Ectodermal cell (in vitro differentiated cells): ENCODE measurements around the gene IWS1.
"Not testable (repeated sequence)": the region's sequence is repeated elsewhere in the genome, so short reads cannot be mapped to it uniquely, and the experiment has no call there.

Source experiments
- H3K27ac ChIP-seq: 2 replicates; pipeline ENCODE4 v1.7.0; 2013; ENCODE audit warnings: mild to moderate bottlenecking, low read depth, low read length; ENCODE audit not compliant: insufficient read depth, poor library complexity, severe bottlenecking
- H3K27me3 ChIP-seq: 2 replicates; pipeline ENCODE4 v1.7.0; 2013; ENCODE audit warnings: mild to moderate bottlenecking, low read length; ENCODE audit not compliant: insufficient read depth, control insufficient read depth, poor library complexity, severe bottlenecking
- H3K36me3 ChIP-seq: one replicate; pipeline ENCODE4 v1.7.0; 2013; ENCODE audit warnings: low read length; ENCODE audit not compliant: control insufficient read depth, insufficient read depth
- H3K4me1 ChIP-seq: one replicate; pipeline ENCODE4 v1.7.0; 2013; ENCODE audit warnings: low read length; ENCODE audit not compliant: control insufficient read depth, insufficient read depth
- H3K4me3 ChIP-seq: 2 replicates; pipeline ENCODE4 v1.7.0; 2013; ENCODE audit warnings: low read depth, low read length, control low read depth; ENCODE audit not compliant: insufficient read depth
- H3K9me3 ChIP-seq: 2 replicates; pipeline ENCODE4 v1.7.0; 2013; ENCODE audit warnings: mild to moderate bottlenecking, low read length, moderate library complexity; ENCODE audit not compliant: control insufficient read depth
- WGBS, 2 experiments: methylation state at CpG; one replicate each; pipeline ENCODE4 v1.1.7; 2013; ENCODE audit warnings: missing lambda C conversion rate in 2 of 2; 5-methylcytosine and 5-hydroxymethylcytosine counted together

IWS1 gene

GRCh38 chr2:127463155-127463991 is 62.9 kb downstream of the IWS1 start:
- 50 to 58% methylated on average over 17 to 19 of the region's 19 CpGs for WGBS, 2 experiments
- Histone ChIP-seq H3K27ac (no peak overlapping the region), H3K9me3 (no peaks in the 10 kb centered on the region), H3K4me1 (peaks cover 7% of the 10 kb centered on the region), H3K4me3 (no peak overlapping the region), H3K27me3 (no peaks in the 10 kb centered on the region), H3K36me3 (no peaks in the 10 kb centered on the region)

- Histone ChIP-seq H3K4me1 (peaks cover 7% of the 10 kb centered on the region), H3K9me3 (no peaks in the 10 kb centered on the region), H3K27ac (no peak overlapping the region), H3K4me3 (no peak overlapping the region), H3K27me3 (no peaks in the 10 kb centered on the region), H3K36me3 (no peaks in the 10 kb centered on the region)
- WGBS, 2 experiments: 88 to 94% methylated on average over 3 of the region's 3 CpGs
Measured at GRCh38 chr2:127462461-127462860, 63.8 kb downstream of the IWS1 start.

GRCh38 chr2:127456960-127457359 is 69.3 kb downstream of the IWS1 start:
- H3K4me3 ChIP-seq: no peak overlapping the region
- no peaks in the 10 kb centered on the region for H3K9me3 ChIP-seq
- no peaks in the 10 kb centered on the region for H3K27me3 ChIP-seq
- WGBS, 2 experiments: 89 to 92% methylated on average over 12 of the region's 12 CpGs
- no peaks in the 10 kb centered on the region for H3K36me3 ChIP-seq
- peaks cover 20% of the 10 kb centered on the region for H3K4me1 ChIP-seq
- H3K27ac ChIP-seq: no peak overlapping the region

- Histone ChIP-seq H3K4me3 (no peak overlapping the region), H3K4me1 (peaks cover 24% of the 10 kb centered on the region), H3K27me3 (no peaks in the 10 kb centered on the region), H3K9me3 (no peaks in the 10 kb centered on the region), H3K27ac (peak overlapping the region; percentile 1), H3K36me3 (no peaks in the 10 kb centered on the region)
- WGBS, 2 experiments: 34 to 38% methylated on average over 13 of the region's 13 CpGs
Measured at GRCh38 chr2:127455566-127456493, 70.5 kb downstream of the IWS1 start.

- Histone ChIP-seq H3K9me3 (no peaks in the 10 kb centered on the region), H3K4me3 (no peak overlapping the region)
- WGBS, 2 experiments: 91 to 92% methylated on average over 19 of the region's 19 CpGs
Measured at GRCh38 chr2:127454595-127455565, 71.4 kb downstream of the IWS1 start.

GRCh38 chr2:127453392-127454171 is 72.7 kb downstream of the IWS1 start:
- peaks cover 33% of the 10 kb centered on the region for H3K4me1 ChIP-seq
- WGBS, 2 experiments: 70 to 77% methylated on average over 8 of the region's 8 CpGs
- no peaks in the 10 kb centered on the region for H3K9me3 ChIP-seq
- H3K36me3 ChIP-seq: no peaks in the 10 kb centered on the region
- no peaks in the 10 kb centered on the region for H3K27me3 ChIP-seq
- H3K27ac ChIP-seq: no peak overlapping the region
- H3K4me3 ChIP-seq: no peak overlapping the region

More at GRCh38 chr2:127454595-127455565, 71.4 kb downstream of the IWS1 start:
- no peaks in the 10 kb centered on the region for H3K27me3 ChIP-seq
- H3K27ac ChIP-seq: no peak overlapping the region
- peaks cover 27% of the 10 kb centered on the region for H3K4me1 ChIP-seq
- H3K36me3 ChIP-seq: no peaks in the 10 kb centered on the region

- 91 to 96% methylated on average over 3 of the region's 3 CpGs for WGBS, 2 experiments
Measured at GRCh38 chr2:127453013-127453391, 73.3 kb downstream of the IWS1 start.

GRCh38 chr2:127452423-127452822 is 73.9 kb downstream of the IWS1 start:
- not testable (repeated sequence) for H3K27ac ChIP-seq, H3K4me3 ChIP-seq, H3K27me3 ChIP-seq, H3K9me3 ChIP-seq, H3K36me3 ChIP-seq
- H3K4me1 ChIP-seq: peaks cover 33% of the 10 kb centered on the region
- 94% methylated on average over 8 of the region's 8 CpGs for WGBS, 2 experiments

More at GRCh38 chr2:127453013-127453391, 73.3 kb downstream of the IWS1 start:
- H3K27me3 ChIP-seq: no peaks in the 10 kb centered on the region
- peaks cover 33% of the 10 kb centered on the region for H3K4me1 ChIP-seq
- no peaks in the 10 kb centered on the region for H3K36me3 ChIP-seq
- H3K27ac ChIP-seq: no peak overlapping the region
- H3K9me3 ChIP-seq: no peaks in the 10 kb centered on the region
- H3K4me3 ChIP-seq: no peak overlapping the region

- no peak overlapping the region for H3K4me3 ChIP-seq
- no peaks in the 10 kb centered on the region for H3K9me3 ChIP-seq
- peaks cover 33% of the 10 kb centered on the region for H3K4me1 ChIP-seq
- H3K27me3 ChIP-seq: no peaks in the 10 kb centered on the region
- H3K27ac ChIP-seq: no peak overlapping the region
- no peaks in the 10 kb centered on the region for H3K36me3 ChIP-seq
- 82 to 91% methylated on average over 6 of the region's 6 CpGs for WGBS, 2 experiments
Measured at GRCh38 chr2:127451981-127452380, 74.3 kb downstream of the IWS1 start.
